Activated T-cell treated with anti-CD3 and anti-CD28 coated beads, Interleukin-2, amount 50 U/mL, for 1 hour (primary cell): ENCODE measurements around the gene ZP4.

ENCODE experiments used
- DNase-seq: peaks from one replicate; pipeline ENCODE4 v3.0.0-alpha.2; 2020

Gene ZP4

GRCh38 chr1:237890822-237891221 lies at the start of gene ZP4:
Gene ZP4 (minus strand): TSS chr1:237890922. CDS start chr1:237890635, 287 bp downstream.
- no peak for DNase-seq

GRCh38 chr1:237938553-237938952 lies 47.8 kb upstream of the ZP4 start:
- no peak for DNase-seq

GRCh38 chr1:237938068-237938467 lies 47.3 kb upstream of the ZP4 start:
- no peak for DNase-seq

- no peak for DNase-seq
Measured at GRCh38 chr1:237932816-237933215, 42.1 kb upstream of the ZP4 start.

- no peak for DNase-seq
Measured at GRCh38 chr1:237931581-237931980, 40.9 kb upstream of the ZP4 start.

GRCh38 chr1:237927198-237927597 lies 36.5 kb upstream of the ZP4 start:
- DNase-seq, result no peak

- no peak for DNase-seq
Measured at GRCh38 chr1:237921306-237921705, 30.6 kb upstream of the ZP4 start.

GRCh38 chr1:237913345-237913744 lies 22.6 kb upstream of the ZP4 start:
- DNase-seq, result no peak

GRCh38 chr1:237911911-237912310 lies 21.2 kb upstream of the ZP4 start:
- no peak for DNase-seq

GRCh38 chr1:237910834-237911233 lies 20.1 kb upstream of the ZP4 start:
- DNase-seq, result no peak

GRCh38 chr1:237903961-237904360 lies 13.2 kb upstream of the ZP4 start:
- DNase-seq, result no peak

GRCh38 chr1:237902960-237903743 lies 12.4 kb upstream of the ZP4 start:
- DNase-seq, result no peak

- DNase-seq, result no peak
Measured at GRCh38 chr1:237901299-237901934, 10.7 kb upstream of the ZP4 start.

GRCh38 chr1:237895630-237896029 lies 4.9 kb upstream of the ZP4 start:
- DNase-seq, result no peak

GRCh38 chr1:237894131-237894530 lies 3.4 kb upstream of the ZP4 start:
- DNase-seq, result no peak

GRCh38 chr1:237891979-237892378 lies 1.3 kb upstream of the ZP4 start:
- DNase-seq, result no peak

- DNase-seq, result no peak
Measured at GRCh38 chr1:237891266-237891665, 544 bp upstream of the ZP4 start.

- no peak for DNase-seq
Measured at GRCh38 chr1:237890416-237890815, 306 bp downstream of the ZP4 start.

GRCh38 chr1:237888143-237888542 lies 2.6 kb downstream of the ZP4 start:
- no peak for DNase-seq

GRCh38 chr1:237887542-237887941 lies 3.2 kb downstream of the ZP4 start:
- DNase-seq, result no peak

- DNase-seq, result no peak
Measured at GRCh38 chr1:237884237-237884636, 6.5 kb downstream of the ZP4 start.

- DNase-seq, result no peak
Measured at GRCh38 chr1:237879195-237879594, 11.5 kb downstream of the ZP4 start.

GRCh38 chr1:237878406-237878805 lies 12.3 kb downstream of the ZP4 start:
- DNase-seq, result no peak

GRCh38 chr1:237877631-237878030 lies 13.1 kb downstream of the ZP4 start:
- no peak for DNase-seq

GRCh38 chr1:237875291-237875690 lies 15.4 kb downstream of the ZP4 start:
- no peak for DNase-seq
